HG02840 (cell line): ENCODE data around the gene SLC26A6.

ENCODE experiments used
- ATAC-seq: cut with Tn5 transposase; IDR thresholded peaks from one replicate; pipeline ENCODE4 v1.9.1; 2021; ENCODE audit warnings: mild to moderate bottlenecking, moderate library complexity, moderate number of reproducible peaks; ENCODE audit not compliant: unreplicated experiment, low FRiP score

The SLC26A6 gene

GRCh38 chr3:48634661-48635221, 520 bp downstream of the SLC26A6 start:
- peak; percentile 22 for ATAC-seq

- no peak for ATAC-seq
Measured at GRCh38 chr3:48633743-48634142, 1.5 kb downstream of the SLC26A6 start.

- ATAC-seq = no peak
Measured at GRCh38 chr3:48633256-48633655, 2.0 kb downstream of the SLC26A6 start.

- no peak for ATAC-seq
Measured at GRCh38 chr3:48631516-48632448, 3.5 kb downstream of the SLC26A6 start.

- no peak for ATAC-seq
Measured at GRCh38 chr3:48630833-48631232, 4.4 kb downstream of the SLC26A6 start.

- ATAC-seq = no peak
Measured at GRCh38 chr3:48630407-48630806, 4.9 kb downstream of the SLC26A6 start.

- no peak for ATAC-seq
Measured at GRCh38 chr3:48629894-48630293, 5.4 kb downstream of the SLC26A6 start.

GRCh38 chr3:48628277-48629017, 6.8 kb downstream of the SLC26A6 start:
- ATAC-seq = no peak

GRCh38 chr3:48625600-48625999, 9.7 kb downstream of the SLC26A6 start:
- ATAC-seq = no peak

- no peak for ATAC-seq
Measured at GRCh38 chr3:48624767-48625166, 10.5 kb downstream of the SLC26A6 start.

GRCh38 chr3:48623851-48624547, 11.3 kb downstream of the SLC26A6 start:
- ATAC-seq = no peak

GRCh38 chr3:48621461-48621869, 13.8 kb downstream of the SLC26A6 start, which contains the start of gene TMEM89:
Gene TMEM89 (minus strand): TSS chr3:48621769. CDS start chr3:48621756, 13 bp downstream.
- ATAC-seq = no peak

- ATAC-seq = no peak
Measured at GRCh38 chr3:48619541-48620524, 15.4 kb downstream of the SLC26A6 start.

- no peak for ATAC-seq
Measured at GRCh38 chr3:48617559-48617958, 17.7 kb downstream of the SLC26A6 start.

GRCh38 chr3:48614044-48614443, 21.2 kb downstream of the SLC26A6 start:
- no peak for ATAC-seq

- ATAC-seq = no peak
Measured at GRCh38 chr3:48612309-48612708, 23.0 kb downstream of the SLC26A6 start.

- ATAC-seq = peak; percentile 97
Measured at GRCh38 chr3:48609088-48610005, 25.9 kb downstream of the SLC26A6 start, which contains the start of gene UQCRC1. Gene UQCRC1 (minus strand): TSS chr3:48609646. CDS start chr3:48609620, 26 bp downstream.

- no peak for ATAC-seq
Measured at GRCh38 chr3:48607519-48607918, 27.7 kb downstream of the SLC26A6 start.
